T-helper 1 cell treated with Interleukin-12 subunit alpha and Interleukin-12 subunit beta and Interleukin-4 antibody, amounts not matched to agents 30 ng/mL and 1 ng/mL, for 36 hours (primary cell): ENCODE results near the gene CHKB. TPM values are rescaled to one million over a fixed set of nuclear protein-coding genes. Genes with fewer than 3 reads are reported as not detected.

Source experiments
- intact Hi-C: fragments of 100-400 bp; cut with micrococcal nuclease; formaldehyde crosslinking; loops from one replicate; pipeline ENCODE4 v1.15.1; 2024
- total RNA-seq: library from RNA; stranded (reverse); gene quantifications from 2 replicates; pipeline ENCODE4 v1.2.3, GENCODE V29; 2022

CHKB gene
- total RNA-seq, 1 donor from 2014 or later: 132 TPM

DNA sequence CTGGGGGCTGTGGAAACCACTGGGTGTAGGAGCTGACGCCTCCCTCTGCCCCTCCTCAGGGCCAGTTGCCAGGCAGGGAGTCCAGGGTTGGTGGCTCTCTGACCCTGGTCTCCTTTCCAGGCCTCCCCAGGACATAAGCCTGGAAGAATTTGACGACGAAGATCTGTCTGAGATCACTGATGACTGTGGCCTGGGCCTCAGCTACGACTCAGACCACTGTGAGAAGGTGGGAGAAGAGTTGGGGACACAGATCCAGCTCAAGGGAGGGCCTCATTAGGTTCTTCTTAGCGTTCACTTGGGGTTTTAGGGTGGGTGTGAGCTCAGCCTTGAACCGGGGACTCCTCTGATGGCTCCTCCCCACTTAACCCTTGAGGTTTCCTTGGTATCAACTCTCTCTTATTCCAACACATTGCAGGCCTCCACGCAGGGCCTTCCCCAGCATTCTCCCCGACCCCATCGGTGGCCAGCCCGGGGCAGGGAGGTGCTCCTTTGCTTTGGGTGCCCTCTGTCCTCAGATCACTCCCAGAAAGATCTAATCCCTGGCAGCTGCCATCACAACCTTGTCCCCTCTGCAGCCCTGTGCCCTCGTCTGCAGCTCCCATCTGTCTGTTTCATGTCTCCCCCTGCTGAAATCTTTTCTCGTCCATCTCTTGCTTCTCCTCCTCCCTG, 19.2 kb upstream of the CHKB start:
- intact Hi-C loops: no loop called here

DNA sequence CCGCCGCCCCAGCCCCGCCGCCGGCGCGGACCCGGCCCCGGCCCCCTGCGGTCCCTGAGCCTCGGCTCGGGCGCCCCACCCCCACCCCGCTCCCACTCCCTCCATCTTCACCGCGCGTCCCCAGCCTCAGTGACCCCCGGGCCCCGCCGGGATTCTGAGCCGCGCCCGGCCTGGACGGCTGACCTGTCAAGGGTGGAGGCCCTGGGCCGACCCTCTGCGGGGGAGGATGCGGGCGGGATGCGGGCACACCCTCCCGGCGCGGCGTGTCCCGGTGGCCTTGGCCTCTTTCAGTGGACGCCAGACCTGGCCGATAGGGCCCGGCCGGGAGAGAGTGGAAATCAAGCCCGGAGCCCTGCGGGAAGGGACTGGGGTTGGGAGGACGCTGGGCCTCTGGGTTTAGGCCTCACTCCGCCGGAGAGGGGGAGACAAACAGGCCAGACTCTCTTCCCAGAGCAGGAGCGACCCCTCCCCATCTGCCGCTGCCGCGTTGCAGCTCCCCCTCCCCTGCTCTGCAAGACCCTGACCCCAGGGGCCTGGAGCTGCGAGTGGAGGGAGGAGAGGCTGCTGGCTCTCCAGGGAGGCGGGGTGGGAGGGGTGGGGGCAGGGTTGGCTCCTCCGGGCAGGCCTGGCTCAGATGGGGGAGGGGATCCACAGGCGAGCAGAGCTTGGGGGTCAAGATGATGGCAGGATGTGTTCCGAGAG, 18.5 kb upstream of the CHKB start:
- intact Hi-C loops: loop anchor here (1.0 kb wide), 1 partner anchor 18 kb away; no protein-coding TSS in a partner anchor

DNA sequence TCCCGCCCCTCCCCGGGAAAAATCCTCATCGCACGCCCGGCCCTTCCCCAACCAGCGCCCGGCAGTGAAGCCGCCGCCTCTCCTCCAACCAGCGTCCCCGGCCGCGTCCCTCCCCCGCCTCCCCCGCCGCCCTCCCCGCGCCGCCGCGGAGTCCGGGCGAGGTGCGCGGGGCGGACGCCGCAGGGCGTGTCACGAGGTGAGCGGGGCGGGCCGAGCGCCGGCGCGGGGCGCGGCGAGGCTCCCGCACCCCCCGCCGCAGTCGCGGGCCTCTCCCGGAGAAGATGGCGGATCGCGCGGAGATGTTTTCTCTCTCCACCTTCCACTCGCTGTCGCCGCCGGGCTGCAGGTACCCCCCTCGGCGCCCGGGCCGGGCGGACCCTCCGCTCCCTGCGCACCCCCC, 17.9 kb upstream of the CHKB start, which contains the start of gene MAPK8IP2:
MAPK8IP2 (plus strand) TSS at position 256 of the 400 bp plus-strand sequence; CDS start at position 282, 26 bp downstream.
- intact Hi-C loops: loop anchor here (1.0 kb wide), 1 partner anchor 17 kb away; no protein-coding TSS in a partner anchor

DNA sequence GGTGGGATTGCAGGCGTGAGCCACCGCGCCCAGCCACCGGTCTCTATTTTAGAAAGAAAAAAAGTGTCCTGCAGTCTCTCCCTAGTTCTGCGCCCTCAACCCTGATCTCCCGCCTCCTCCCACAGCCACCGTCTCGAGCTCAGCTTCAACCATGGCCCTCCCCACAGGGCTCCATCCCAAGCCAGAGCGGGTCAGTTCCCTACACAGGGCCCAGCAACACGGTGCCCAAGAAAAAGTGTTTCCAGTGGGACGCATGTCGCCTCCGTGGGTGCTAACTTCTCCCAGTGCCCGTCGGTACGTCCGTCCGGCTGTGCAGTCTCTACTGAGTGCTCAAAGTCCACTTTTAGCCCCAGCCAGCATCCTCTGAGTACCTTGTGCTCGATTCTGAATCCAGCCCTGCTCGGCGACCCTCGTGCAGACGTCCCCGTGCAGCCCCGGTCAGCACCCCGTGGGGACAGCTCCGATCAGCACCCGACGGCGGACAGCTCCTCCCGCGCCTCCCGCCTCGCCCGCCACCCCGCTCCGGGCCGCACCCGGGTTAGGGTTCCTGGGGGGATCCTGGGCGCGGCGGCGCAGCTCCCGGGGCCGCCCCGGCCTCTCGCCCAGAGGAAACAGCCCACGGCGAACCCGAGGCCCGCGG, 17.3 kb upstream of the CHKB start:
- intact Hi-C loops: loop anchor here (1.0 kb wide), 1 partner anchor 17 kb away; no protein-coding TSS in a partner anchor

DNA sequence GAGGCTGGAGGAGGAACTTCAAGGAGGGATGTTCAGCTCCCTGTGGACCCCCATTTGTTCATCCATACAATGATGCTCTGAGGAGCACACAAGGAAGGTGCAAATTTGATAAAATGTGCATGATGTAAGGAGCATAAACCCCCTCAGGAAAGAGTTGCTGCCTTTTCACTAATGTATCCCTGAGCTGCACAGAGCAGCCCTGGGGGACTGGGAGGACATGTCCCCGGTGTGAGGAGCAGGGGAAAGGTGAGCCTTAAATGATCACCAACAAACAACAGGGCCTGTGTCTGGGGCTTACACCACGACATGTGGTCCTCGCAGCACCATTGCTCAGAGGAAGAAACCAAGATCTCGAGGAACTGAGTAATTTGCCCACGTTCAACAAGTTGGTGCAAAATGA, 14.4 kb upstream of the CHKB start:
- intact Hi-C loops: no loop called here

DNA sequence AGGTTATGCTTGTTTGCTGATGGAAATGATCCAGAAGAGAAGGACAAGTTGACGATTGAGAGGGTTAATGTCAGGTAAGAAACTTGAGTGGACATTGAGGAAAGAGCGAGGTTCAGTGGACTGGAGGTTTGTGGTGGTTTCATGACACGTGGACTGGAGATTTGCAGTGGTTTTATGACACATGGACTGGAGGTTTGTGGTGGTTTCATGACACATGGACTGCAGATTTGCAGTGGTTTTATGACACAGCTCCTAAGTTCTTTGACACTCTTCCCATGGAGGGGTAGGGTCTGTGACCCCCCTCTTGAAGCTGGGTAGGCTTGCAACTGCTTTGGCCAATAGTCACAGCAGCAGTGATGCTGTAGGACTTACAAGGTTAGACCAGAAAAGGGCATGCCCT, 12.5 kb upstream of the CHKB start:
- intact Hi-C loops: no loop called here

DNA sequence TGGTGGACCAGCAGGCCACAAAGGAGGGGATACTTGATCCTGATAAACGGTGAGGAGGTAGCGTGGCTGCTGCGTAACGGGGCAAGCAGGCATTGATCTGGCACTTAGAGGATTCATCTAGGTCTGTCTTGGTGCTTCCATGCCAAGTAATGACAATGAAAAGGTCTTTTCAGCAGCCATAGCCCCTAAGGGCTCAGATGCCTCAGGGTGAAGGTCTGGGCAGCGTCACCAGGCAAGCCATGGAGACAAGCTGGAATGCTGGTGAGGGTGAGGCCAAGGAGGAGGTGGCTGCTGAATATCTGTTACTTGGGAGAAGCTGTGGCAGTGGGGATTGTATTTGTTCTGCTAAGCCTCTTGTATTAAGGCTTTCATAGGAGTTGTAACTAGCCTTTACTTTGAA, 4.8 kb upstream of the CHKB start:
- intact Hi-C loops: no loop called here

DNA sequence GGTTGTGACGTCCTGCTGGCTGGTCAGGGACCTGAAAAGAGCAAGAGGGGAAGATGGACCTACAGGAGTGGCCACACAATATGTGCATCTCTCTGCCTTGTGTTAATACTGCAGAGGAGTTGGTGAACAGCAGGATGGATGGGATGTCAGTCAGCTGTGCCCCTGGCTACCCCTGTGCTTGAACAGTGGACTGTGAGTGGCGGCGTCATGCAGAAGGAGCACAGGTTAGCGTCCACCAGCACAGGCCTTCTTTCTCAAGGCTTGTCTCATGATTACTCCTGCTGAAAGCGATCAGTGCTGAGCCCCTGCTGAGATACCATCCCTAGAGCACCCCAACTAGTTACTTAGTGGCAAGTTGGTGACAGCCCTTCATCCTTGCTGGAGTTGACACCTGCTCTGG, 3.8 kb upstream of the CHKB start:
- intact Hi-C loops: no loop called here

DNA sequence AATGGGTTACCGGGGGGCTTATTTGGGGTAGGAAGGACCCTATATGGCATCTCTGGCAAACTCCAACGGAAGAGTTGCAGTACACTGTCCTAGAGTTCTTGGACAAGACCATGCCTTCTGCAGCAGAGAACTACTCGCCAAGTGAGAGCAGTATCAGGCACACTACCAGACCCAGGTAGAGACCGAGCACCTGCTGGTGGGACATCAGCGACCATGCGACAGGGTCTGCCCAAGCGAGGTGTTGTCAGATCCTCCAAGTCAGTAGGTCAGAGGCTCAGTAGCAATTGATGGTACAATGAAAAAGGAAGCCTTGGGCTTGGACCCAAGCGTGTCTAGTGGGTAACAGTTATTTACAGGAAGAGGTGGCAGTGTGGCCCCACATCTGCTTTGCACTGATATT, 3.1 kb upstream of the CHKB start:
- intact Hi-C loops: no loop called here

DNA sequence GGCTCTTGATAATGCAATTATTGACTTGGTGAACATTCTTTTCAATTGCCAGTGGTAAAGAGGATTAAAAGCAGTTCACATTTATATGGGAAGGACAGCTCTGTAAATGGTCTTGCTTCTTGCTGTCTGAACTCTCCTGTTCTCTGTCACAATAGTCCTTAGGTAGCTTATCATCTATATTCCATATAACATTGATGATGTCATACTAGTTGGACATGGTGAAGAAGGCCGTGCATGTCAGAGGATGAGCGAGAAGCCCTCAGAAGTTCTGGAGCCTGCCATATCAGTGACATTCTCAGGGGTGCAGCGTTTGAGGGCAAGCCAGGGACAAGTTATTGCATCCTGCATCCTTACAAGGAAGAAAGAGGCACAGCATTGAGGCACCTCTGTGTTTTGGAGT, 2.6 kb upstream of the CHKB start:
- intact Hi-C loops: no loop called here

DNA sequence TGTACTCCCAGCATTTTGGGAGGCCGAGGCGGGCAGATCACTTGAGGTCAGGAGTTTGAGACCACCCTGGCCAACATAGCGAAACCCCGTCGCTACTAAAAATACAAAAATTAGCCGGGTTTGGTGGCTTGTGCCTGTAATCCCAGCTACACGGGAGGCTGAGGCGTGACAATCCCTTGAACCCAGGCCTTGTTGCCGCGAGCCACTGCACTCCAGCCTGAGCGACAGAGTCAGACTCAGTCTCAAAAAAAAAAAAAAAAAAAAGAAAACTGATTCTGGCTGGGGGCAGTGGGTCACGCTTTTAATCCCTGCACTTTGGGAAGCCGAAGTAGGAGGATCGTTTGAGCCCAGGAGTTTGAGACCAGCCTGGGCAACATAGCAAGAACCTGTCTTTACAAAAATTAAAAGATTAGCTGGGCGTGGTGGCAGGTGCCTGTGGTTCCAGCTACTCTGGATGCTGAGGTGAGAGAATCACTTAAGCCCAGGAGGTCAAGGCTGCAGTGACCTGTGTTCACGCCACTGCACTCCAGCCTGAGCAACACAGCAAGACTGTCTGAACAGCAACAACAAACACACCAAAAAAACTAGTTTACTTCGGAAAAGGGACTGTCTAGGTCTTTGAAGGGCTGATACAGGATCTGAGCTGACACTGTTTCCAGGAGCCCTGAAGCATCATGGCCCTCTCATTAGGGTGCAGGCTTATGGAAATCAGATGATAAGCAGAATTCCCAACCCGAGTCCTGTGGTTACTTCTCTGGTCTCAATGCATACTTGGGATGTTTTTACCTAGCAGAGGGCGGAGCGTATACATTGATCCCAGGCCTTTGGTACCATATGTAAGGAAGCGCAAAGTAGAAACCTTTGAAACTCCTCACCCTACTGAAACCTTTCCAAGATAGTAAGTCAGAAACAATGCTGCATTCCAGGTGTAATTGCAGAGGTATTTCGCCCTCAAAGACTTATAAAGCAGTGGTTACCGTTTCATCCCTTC, 1.8 kb upstream of the CHKB start:
- intact Hi-C loops: no loop called here

DNA sequence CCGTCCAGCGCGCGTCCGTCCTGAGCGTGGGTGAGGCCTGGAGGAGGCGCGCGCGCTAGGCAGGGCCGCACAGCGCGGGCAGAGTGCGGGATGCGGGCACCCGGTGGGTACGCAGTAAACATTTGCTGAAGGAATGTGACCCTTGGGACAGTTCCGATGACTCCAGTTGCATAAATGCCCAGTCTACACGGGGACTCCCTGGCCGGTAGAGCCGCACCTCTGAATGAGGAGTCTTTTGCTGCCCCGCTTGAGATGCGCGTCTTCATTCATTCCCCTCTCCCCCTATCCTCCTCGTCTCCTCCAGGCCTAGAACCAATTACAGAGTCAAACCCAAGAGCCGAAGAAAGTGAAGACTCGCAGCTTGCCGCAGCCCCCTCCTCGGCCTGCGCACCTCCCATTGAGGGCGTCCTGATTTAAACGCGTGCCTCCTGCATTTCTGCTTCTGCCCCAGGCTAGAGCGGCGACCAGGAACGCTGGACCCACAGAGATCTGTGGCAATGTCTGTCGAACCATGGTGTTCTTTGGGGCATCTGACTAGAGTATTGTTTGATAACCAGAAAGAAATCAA, 729 bp upstream of the CHKB start:
- intact Hi-C loops: loop anchor here (1.0 to 2.0 kb wide), 6 partner anchors 17 to 338 kb away; partner anchors contain the start of genes ARSA, MAPK8IP2 and TUBGCP6

DNA sequence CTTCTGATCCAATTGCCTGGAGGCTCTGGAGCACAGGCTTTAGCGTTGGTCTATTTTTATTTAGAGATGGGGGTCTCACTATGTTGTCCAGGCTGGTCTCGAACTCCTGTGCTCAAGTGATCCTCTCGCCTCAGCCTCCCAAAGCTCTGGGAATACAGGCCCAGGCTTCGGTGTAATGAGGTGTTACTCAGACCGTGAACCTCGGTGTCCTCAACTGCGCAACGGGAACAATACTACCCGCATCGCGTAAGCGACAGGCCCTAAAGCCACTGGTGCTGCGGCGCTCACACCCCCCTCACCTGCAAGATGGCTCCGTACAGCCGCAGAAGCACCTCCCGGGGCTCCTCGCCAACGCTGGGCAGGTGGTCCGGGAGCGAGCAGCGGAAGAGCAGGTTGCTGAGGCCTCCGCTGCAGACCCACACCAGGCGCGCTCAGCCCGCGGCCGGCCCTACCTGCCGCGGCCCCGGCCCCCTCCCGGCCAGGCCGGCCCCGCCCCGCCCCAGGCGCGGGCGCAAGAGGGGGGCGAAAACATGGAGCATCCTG, 628 bp downstream of the CHKB start:
- intact Hi-C loops: loop anchor here (1.0 to 2.0 kb wide), 7 partner anchors 19 to 107 kb away; partner anchors contain the start of genes NCAPH2, SBF1 and SCO2

DNA sequence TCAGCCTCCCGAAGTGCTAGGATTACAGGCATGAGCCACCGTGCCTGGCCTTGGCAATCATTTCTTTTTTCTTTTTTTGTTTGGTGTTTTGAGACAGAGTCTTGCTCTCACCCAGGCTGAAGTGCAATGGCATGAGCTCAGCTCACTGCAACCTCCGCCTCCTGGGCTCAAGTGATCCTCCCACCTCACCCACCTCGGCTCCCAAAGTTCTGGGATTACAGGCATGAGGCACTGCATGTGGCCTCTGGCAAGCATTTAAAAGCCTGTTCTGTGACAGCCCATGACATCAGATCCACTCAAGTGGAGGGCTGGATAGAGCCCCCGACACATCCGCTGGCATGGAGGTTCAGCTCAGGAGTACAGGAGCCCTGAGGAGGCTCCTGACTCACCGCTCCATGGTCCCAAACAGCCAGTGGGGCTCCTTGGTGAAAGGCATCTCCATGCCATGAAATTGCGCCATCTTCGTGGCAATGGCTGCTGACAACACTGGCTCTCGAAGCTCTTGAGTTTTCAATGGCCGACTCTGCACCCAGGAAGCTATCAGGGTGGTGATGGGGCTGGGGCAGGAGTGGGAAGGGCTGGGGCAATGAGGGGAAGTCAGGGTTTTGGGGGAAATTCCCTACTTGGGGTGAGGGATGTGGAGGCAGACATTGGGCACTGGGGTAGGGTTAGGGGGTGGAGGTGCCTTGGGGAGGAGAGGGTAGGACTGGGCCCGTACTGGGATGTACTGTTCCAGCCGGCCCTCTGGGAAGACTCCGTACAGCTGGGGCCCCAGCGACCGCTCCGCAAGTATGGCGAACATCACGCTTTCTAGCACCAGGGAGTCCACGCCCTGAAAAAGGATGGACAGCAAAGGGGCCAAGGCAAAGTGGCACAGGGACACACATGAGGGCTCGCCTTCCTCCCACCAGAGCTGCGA, 1.4 kb downstream of the CHKB start:
- intact Hi-C loops: no loop called here

DNA sequence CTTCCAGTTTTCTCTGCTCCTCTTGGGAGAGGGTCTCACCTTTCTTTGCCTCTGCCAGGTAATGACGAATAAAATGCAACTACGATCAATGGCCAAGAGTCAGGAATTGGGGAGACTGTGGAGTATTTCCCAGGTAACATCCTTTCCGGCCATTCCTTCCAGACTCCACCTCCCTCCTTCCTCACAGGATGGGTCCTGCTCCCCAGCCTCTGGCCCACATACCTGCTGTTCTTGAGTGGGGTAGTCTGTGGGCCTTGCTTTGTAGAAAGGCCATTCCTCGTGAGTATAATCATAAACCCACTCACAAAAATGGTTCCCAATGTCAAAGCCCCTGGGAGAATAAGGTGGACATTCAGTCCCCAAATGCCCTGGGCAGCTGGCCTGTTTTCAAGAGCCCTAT, 2.9 kb downstream of the CHKB start:
- intact Hi-C loops: no loop called here

DNA sequence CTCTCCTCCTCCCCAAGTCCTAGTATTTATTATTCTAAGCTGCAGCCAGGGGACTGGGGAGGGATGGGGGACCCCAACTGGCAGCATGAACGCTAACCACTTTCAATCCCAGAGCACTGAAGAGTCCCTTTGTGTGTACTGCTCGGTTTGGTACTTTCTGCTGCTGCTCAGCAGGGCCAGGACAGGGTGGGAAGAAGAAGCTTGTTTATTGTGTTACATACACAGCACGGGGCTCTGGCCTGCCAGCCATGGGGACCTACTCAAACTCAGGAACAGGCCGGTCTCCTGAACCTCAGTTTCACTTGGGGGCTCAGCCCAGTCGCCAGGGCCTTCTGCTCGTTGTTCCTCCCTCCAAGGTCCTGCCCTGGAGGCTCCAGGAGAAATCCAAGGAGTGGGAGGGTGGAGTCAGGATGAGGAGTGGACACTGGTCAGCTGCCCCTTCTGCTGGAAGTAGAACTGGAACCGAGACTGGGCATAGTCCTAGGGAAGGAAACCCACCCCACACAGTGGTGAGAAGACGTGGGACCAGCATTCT, 3.8 kb downstream of the CHKB start:
- intact Hi-C loops: no loop called here

DNA sequence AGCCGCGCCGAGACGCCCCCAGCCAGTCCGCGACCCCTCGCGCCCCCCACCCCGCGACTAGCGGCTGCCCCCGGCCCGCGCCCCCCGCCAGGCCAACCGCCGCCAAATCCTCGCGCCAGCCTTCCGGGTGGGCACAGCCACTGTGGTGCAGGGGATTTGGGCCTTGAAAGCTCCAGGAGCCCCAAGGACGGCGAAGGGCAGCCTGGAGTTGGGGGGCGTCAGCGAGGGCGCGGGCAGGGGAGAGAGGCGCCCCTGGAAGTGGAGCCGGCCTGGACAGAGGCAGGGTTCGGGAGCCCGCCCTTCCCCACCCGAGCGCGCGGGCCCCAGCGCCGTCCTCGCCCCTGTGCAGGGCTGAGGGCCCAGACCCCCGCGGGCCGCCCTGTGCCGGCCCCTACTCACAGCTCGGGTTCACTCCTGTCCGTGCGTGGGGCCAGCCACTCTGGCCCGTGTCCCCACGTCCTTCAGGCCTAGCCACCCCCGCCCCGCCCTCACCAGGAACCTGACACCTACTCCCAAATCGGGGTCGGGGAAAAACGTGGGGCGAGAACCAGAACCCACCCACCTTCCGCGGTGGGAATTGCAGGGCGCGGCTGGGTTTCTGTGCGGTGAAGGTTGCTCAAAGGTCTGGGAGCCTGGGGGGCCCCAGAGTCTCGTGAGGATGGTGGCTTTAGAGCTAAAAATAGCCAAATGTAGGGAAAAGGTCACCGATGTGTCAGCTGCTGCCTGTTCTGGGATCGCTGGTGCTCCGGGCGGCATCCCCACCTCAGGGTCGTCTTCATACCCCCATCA, 4.5 kb downstream of the CHKB start, which contains the start of gene CPT1B:
CPT1B (minus strand) TSS at position 441 of the 789 bp plus-strand sequence. CDS start 512 bp downstream, outside the sequence.
- intact Hi-C loops: no loop called here

DNA sequence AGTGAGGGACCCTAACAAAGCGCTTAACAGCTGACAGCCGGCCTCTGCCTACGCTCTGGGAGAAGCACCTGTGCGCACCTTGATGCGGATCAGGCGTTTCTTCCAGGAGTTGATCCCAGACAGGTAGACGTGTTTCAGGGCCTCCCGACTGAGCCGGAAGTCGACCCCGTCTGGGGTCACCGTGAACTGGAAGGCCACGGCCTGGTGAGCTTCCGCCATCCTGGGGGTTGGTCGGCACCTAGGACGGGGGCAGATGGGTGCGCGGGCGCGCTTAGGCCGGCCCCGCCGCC, 5.0 kb downstream of the CHKB start:
- intact Hi-C loops: no loop called here
